A673 (cell line): ENCODE results near the gene LAD1. TPM values are rescaled to one million over a fixed set of nuclear protein-coding genes. Genes with fewer than 3 reads are reported as not detected.

Experiments
- BruUV-seq: library from RNA; stranded (reverse); fragments of 400-500 nt; replicated peaks from 2 replicates; lab custom pipeline; 2021; lab: Mats Ljungman, UMichigan
- CTCF ChIA-PET: fragments of 300-600 bp; sonication (Branson Sonifier 250); formaldehyde crosslinking; loops from one replicate; lab custom pipeline; 2022; ENCODE audit warnings: antibody characterized with exemption; lab: Charles Lee
- POLR2A ChIA-PET: fragments of 300-600 bp; sonication (Branson Sonifier 250); formaldehyde crosslinking; loops from one replicate; lab custom pipeline; 2022; ENCODE audit warnings: antibody characterized with exemption; ENCODE audit not compliant: low non-redundant PET; lab: Charles Lee
- DNase-seq: peaks from one replicate; pipeline ENCODE4 v3.0.0-alpha.2; 2015; ENCODE audit warnings: low spot score
- H3K27ac ChIP-seq: fragments of 200-600 bp; sonication (generic); 2 replicates; pipeline ENCODE4 v1.5.1; 2016; ENCODE audit warnings: mixed run types, low read depth, mild to moderate bottlenecking, mixed read lengths, antibody characterized with exemption, low read length; ENCODE audit not compliant: poor library complexity, severe bottlenecking
- H3K27me3 ChIP-seq: fragments of 200-600 bp; sonication (generic); replicated peaks from 2 replicates; pipeline ENCODE4 v1.6.1; 2017; ENCODE audit warnings: mixed run types, low read depth, mild to moderate bottlenecking, mixed read lengths, antibody characterized with exemption, low read length; ENCODE audit not compliant: insufficient read depth, poor library complexity
- H3K36me3 ChIP-seq: fragments of 200-600 bp; sonication (generic); 2 replicates; pipeline ENCODE4 v1.6.1; 2016; ENCODE audit warnings: mixed run types, mild to moderate bottlenecking, mixed read lengths, antibody characterized with exemption, low read length; ENCODE audit not compliant: insufficient read depth, poor library complexity, severe bottlenecking
- H3K4me1 ChIP-seq: fragments of 200-600 bp; sonication (generic); 2 replicates; pipeline ENCODE4 v1.6.1; 2017; ENCODE audit warnings: mixed run types, mild to moderate bottlenecking, mixed read lengths, antibody characterized with exemption, low read length; ENCODE audit not compliant: insufficient read depth, poor library complexity, severe bottlenecking
- H3K4me3 ChIP-seq: fragments of 200-600 bp; sonication (generic); 2 replicates; pipeline ENCODE4 v1.5.1; 2016; ENCODE audit warnings: low read depth, mixed run types, mild to moderate bottlenecking, mixed read lengths, low read length; ENCODE audit not compliant: poor library complexity, severe bottlenecking
- H3K9me3 ChIP-seq: fragments of 200-600 bp; sonication (generic); 2 replicates; pipeline ENCODE4 v1.6.1; 2016; ENCODE audit warnings: mixed run types, low read depth, mild to moderate bottlenecking, mixed read lengths, antibody characterized with exemption, low read length; ENCODE audit not compliant: poor library complexity, severe bottlenecking
- EZH2 ChIP-seq: fragments of 200-600 bp; sonication (generic); IDR thresholded peaks from 2 replicates; pipeline ENCODE4 v1.6.1; 2017; ENCODE audit warnings: borderline replicate concordance, low read depth, mild to moderate bottlenecking, mixed read lengths, antibody characterized with exemption, low read length; ENCODE audit not compliant: poor library complexity, severe bottlenecking
- intact Hi-C: fragments of 100-400 bp; cut with micrococcal nuclease; formaldehyde crosslinking; loops from one replicate; pipeline ENCODE4 v1.10.0; 2022; ENCODE audit not compliant: unreplicated experiment
- total RNA-seq: library from RNA; stranded (reverse); gene quantifications from 2 replicates; pipeline ENCODE4 v1.2.3, GENCODE V29; 2021
- TF ChIP-seq, protein P1 (sequence below): fragments of 300-800, 200-600 bp; sonication (generic); conservative IDR thresholded peaks from 2 replicates; pipeline ENCODE4 v1.5.1; 2017; ENCODE audit warnings: low read depth, mild to moderate bottlenecking, antibody characterized with exemption, low read length, moderate library complexity, mixed read lengths

The LAD1 gene
- total RNA-seq, 1 experiment from 2014 or later: not detected

DNA sequence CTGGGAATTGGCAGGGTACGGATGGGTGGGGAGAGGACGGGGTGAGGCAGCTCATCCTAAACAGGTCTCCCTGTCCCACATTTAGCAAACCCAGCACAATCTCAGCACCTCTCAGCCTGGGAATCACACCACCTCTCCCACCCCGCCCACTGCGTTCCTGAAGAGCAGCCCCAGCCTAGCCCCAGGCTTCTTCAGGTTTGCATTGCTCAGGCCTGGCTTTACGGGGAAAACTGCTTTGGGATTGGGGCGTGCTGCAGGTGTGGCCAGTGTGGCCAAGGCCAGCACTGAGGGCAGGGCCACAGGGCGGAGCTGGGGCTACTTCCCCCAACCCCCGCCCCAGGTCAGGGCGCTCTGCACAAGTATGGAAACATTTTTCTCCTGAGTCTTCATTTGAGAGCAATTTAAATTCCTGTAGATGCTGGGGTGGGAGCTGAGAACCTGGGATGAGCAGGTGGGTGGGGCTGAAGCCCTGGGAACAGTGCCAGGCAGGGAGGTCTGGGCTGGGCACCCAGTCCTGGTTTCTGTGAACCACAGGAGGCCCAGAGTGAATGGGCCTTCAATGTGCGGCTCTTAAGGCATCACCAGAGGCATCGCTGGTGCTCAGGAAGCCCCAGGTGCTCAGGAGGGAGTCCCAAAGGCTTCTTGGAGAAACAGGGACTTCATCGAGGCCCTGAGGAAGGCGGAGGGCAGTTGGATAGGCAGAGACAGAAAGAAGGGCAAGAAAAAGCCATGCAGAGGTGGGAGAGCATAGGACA lies 45.8 kb downstream of the LAD1 start:
- no peak for TF ChIP-seq EZH2
- TF ChIP-seq, protein P1, sequence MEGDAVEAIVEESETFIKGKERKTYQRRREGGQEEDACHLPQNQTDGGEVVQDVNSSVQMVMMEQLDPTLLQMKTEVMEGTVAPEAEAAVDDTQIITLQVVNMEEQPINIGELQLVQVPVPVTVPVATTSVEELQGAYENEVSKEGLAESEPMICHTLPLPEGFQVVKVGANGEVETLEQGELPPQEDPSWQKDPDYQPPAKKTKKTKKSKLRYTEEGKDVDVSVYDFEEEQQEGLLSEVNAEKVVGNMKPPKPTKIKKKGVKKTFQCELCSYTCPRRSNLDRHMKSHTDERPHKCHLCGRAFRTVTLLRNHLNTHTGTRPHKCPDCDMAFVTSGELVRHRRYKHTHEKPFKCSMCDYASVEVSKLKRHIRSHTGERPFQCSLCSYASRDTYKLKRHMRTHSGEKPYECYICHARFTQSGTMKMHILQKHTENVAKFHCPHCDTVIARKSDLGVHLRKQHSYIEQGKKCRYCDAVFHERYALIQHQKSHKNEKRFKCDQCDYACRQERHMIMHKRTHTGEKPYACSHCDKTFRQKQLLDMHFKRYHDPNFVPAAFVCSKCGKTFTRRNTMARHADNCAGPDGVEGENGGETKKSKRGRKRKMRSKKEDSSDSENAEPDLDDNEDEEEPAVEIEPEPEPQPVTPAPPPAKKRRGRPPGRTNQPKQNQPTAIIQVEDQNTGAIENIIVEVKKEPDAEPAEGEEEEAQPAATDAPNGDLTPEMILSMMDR: no peak
- Histone ChIP-seq H3K27me3 (no peaks in the 10 kb centered on the region), H3K27ac (no peak overlapping the region), H3K9me3 (no peaks in the 10 kb centered on the region), H3K4me1 (peaks cover 3% of the 10 kb centered on the region), H3K4me3 (no peak overlapping the region), H3K36me3 (no peaks in the 10 kb centered on the region)
- DNase-seq: no peak
- CTCF ChIA-PET: no interaction called here
- intact Hi-C loops: no loop called here
- POLR2A ChIA-PET: no interaction called here
- no TSS peak for BruUV-seq

DNA sequence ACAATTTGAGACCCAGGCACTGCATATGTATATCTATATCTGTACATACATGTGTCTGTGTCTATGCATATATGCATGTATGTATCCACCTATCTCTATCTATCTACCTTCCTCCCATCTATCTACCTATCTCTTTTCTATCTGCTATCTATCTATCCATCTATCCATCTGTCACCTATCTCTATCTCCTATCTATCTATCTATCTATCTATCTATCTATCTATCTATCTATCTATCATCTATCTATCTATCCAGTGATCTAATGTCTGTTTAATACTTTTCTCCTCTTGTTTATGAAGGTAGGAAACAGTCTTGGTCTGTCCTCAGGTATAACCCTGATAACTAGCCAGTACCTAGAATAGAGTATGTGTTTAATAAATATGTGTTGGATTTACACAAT lies 47.5 kb downstream of the LAD1 start:
- no peaks in the 10 kb centered on the region for H3K9me3 ChIP-seq
- H3K27ac ChIP-seq: no peak overlapping the region
- no peaks in the 10 kb centered on the region for H3K27me3 ChIP-seq
- intact Hi-C loops: no loop called here
- ChIA-PET POLR2A (no interaction called here), CTCF (no interaction called here)
- peaks cover 20% of the 10 kb centered on the region for H3K4me1 ChIP-seq
- no TSS peak for BruUV-seq
- TF ChIP-seq, protein P1: no peak
- TF ChIP-seq EZH2: no peak
- H3K36me3 ChIP-seq: no peaks in the 10 kb centered on the region
- H3K4me3 ChIP-seq: no peak overlapping the region
- DNase-seq: no peak

DNA sequence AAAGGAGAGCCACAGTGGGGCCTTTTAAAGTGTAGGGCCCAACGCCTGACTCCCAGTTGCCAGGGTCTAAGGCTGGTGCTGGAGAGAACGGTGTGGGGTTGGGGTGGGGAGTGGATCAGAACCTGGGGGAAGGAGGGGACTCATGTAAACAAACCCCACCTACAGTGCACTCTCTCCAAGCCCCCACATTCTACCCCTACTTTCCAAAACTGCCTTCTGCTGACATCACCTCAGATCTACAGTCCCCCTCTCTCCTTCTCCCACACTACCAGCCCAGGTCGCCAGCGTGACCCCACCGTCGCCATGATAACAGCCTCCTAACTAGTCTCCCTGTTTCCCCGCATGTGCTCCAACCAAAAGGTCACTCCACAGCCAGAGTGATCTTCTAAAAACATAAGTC lies 48.2 kb downstream of the LAD1 start:
- Histone ChIP-seq H3K9me3 (no peaks in the 10 kb centered on the region), H3K27me3 (no peaks in the 10 kb centered on the region), H3K4me3 (no peak overlapping the region), H3K4me1 (peaks cover 26% of the 10 kb centered on the region), H3K36me3 (no peaks in the 10 kb centered on the region), H3K27ac (no peak overlapping the region)
- BruUV-seq: no TSS peak
- CTCF ChIA-PET: no interaction called here
- POLR2A ChIA-PET: no interaction called here
- no peak for TF ChIP-seq EZH2
- TF ChIP-seq, protein P1: no peak
- intact Hi-C loops: no loop called here
- DNase-seq: no peak
